Gastrocnemius medialis (tissue), 4 donors: ENCODE results near the gene PRDM16. TPM values are rescaled to one million over a fixed set of nuclear protein-coding genes. Genes with fewer than 3 reads are reported as not detected.

Experiments used
- ATAC-seq, 2 donors: fragments of 150-250 bp; one replicate each; pipeline ENCODE4 v1.9.1; 2016
- DNase-seq, 2 donors: peaks; one replicate each; pipeline ENCODE4 v3.0.0-alpha.2; 2019
- H3K27ac ChIP-seq, 4 donors: fragments of 200-600 bp; sonication (generic); 1 replicate in 1 of 4; 2 replicates in 3 of 4; pipeline ENCODE4 v1.5.1; 2016 to 2018; ENCODE audit warnings: mild to moderate bottlenecking in 2 of 4, moderate library complexity in 1 of 4
- H3K27me3 ChIP-seq, 3 donors: fragments of 200-600 bp; sonication (generic) in 2 of 3; 1 replicate in 1 of 3; 2 replicates in 2 of 3; pipeline versions ENCODE4 v1.5.1 to v1.6.0; 2016 to 2019; ENCODE audit warnings: mild to moderate bottlenecking in 1 of 3, moderate library complexity in 1 of 3
- H3K36me3 ChIP-seq, 2 donors: fragments of 200-600 bp; sonication (generic) in 1 of 2; one replicate each; pipeline ENCODE4 v1.5.1; 2017 to 2018
- H3K4me1 ChIP-seq, 2 donors: fragments of 200-600 bp; sonication (generic) in 1 of 2; one replicate each; pipeline ENCODE4 v1.5.1; 2016 to 2017; ENCODE audit warnings: mild to moderate bottlenecking in 2 of 2
- H3K4me3 ChIP-seq, 4 donors: fragments of 200-600 bp; sonication (generic) in 3 of 4; 1 replicate in 1 of 4; 2 replicates in 3 of 4; pipeline ENCODE4 v1.5.1; 2016 to 2019; ENCODE audit warnings: mild to moderate bottlenecking in 2 of 4
- H3K9me3 ChIP-seq, 3 donors: fragments of 200-600 bp; sonication (generic) in 2 of 3; 1 replicate in 1 of 3; 2 replicates in 2 of 3; pipeline ENCODE4 v1.5.1; 2016 to 2019
- CTCF ChIP-seq, 5 experiments: fragments of 450-650 bp in 3 of 5; fragments of 200-600 bp in 2 of 5; sonication (generic) in 2 of 5; IDR thresholded peaks in 4 of 5; conservative IDR thresholded peaks in 1 of 5; 1 replicate in 4 of 5; 2 replicates in 1 of 5; pipeline ENCODE4 v1.5.1; 2016 to 2019; ENCODE audit warnings: antibody characterized with exemption in 5 of 5, mild to moderate bottlenecking in 3 of 5, moderate library complexity in 3 of 5
- POLR2A ChIP-seq, 2 donors: fragments of 450-650 bp; IDR thresholded peaks; one replicate each; pipeline ENCODE4 v1.6.1; 2017; ENCODE audit warnings: antibody characterized with exemption in 2 of 2, mild to moderate bottlenecking in 2 of 2, moderate library complexity in 2 of 2
- in situ Hi-C, 4 donors: fragments of 200-750 bp; cut with MboI; loops; one replicate each; pipeline versions ENCODE4 v1.15.0 to v1.8.0; 2017; ENCODE audit warnings: low sequenced_read_pairs in 4 of 4
- intact Hi-C: fragments of 100-400 bp; cut with DNase I; formaldehyde crosslinking; loops from one replicate; pipeline ENCODE4 v1.15.1; 2023; ENCODE audit warnings: low total_unique reads
- total RNA-seq, 4 donors: library from RNA; depleted of rRNA; stranded (reverse); fragments of >200 nt; gene quantifications; one replicate each; pipeline versions ENCODE4 v1.1.0 to v1.2.3, GENCODE V29; 2016

The PRDM16 gene
- total RNA-seq, 4 donors from 2014 or later, result 0.03 to 0.19 (median 0.17) TPM

GRCh38 chr1:3034162-3034561 is 34.8 kb upstream of the PRDM16 start:
- Histone ChIP-seq H3K4me3 (no peak overlapping the region), H3K36me3 (no peaks in the 10 kb centered on the region), H3K9me3 (no peaks in the 10 kb centered on the region), H3K27me3 (peaks cover 24 to 33% (median 31%) of the 10 kb centered on the region in 3 donors), H3K27ac (no peak overlapping the region), H3K4me1 (no peaks in the 10 kb centered on the region)
- TF ChIP-seq CTCF (IDR thresholded peaks at IDR 0.05 in 4 of 5, conservative IDR thresholded peaks at IDR 0.05 in 1 of 5), result no peak
- TF ChIP-seq POLR2A (IDR thresholded peaks at IDR 0.05), result no peak
- in situ Hi-C loops, result no loop called here
- intact Hi-C loops, result no loop called here
- ATAC-seq (no peak), DNase-seq (no peak)

- Histone ChIP-seq H3K9me3 (no peaks in the 10 kb centered on the region), H3K4me3 (no peak overlapping the region), H3K4me1 (no peaks in the 10 kb centered on the region), H3K27me3 (peaks cover 19 to 27% (median 26%) of the 10 kb centered on the region in 3 donors), H3K27ac (no peak overlapping the region), H3K36me3 (no peaks in the 10 kb centered on the region)
- TF ChIP-seq POLR2A (IDR thresholded peaks at IDR 0.05), result no peak
- no peak for TF ChIP-seq CTCF (IDR thresholded peaks at IDR 0.05 in 4 of 5, conservative IDR thresholded peaks at IDR 0.05 in 1 of 5)
- DNase-seq (no peak), ATAC-seq (no peak)
- in situ Hi-C loops, result no loop called here
- intact Hi-C loops, result no loop called here
Observed at GRCh38 chr1:3034728-3035562, 34.1 kb upstream of the PRDM16 start.

- Histone ChIP-seq H3K36me3 (no peaks in the 10 kb centered on the region), H3K4me3 (no peak overlapping the region), H3K4me1 (no peaks in the 10 kb centered on the region), H3K27ac (no peak overlapping the region), H3K27me3 (peaks cover 22 to 25% (median 22%) of the 10 kb centered on the region in 3 donors), H3K9me3 (no peaks in the 10 kb centered on the region)
- DNase-seq (no peak), ATAC-seq (peak in 1 of 2 donors; percentile 22)
- in situ Hi-C loops, result no loop called here
- intact Hi-C loops, result no loop called here
- TF ChIP-seq POLR2A (IDR thresholded peaks at IDR 0.05), result no peak
- TF ChIP-seq CTCF (IDR thresholded peaks at IDR 0.05 in 4 of 5, conservative IDR thresholded peaks at IDR 0.05 in 1 of 5), result no peak
Observed at GRCh38 chr1:3035563-3036446, 33.2 kb upstream of the PRDM16 start.

- H3K4me1 ChIP-seq, result no peaks in the 10 kb centered on the region
- H3K27me3 ChIP-seq, result peaks cover 18 to 25% (median 22%) of the 10 kb centered on the region in 3 donors
- H3K36me3 ChIP-seq, result no peaks in the 10 kb centered on the region
- no peak overlapping the region for H3K4me3 ChIP-seq
- TF ChIP-seq CTCF (IDR thresholded peaks at IDR 0.05 in 4 of 5, conservative IDR thresholded peaks at IDR 0.05 in 1 of 5) (no peak), POLR2A (IDR thresholded peaks at IDR 0.05) (no peak)
- H3K9me3 ChIP-seq, result no peaks in the 10 kb centered on the region
- in situ Hi-C loops (no loop called here), intact Hi-C loops (no loop called here)
- DNase-seq (no peak), ATAC-seq (no peak)
- H3K27ac ChIP-seq, result no peak overlapping the region
Observed at GRCh38 chr1:3036447-3037280, 32.3 kb upstream of the PRDM16 start.
